ENCODE results near the gene PLAAT3. TPM values are rescaled to one million over a fixed set of nuclear protein-coding genes. Genes with fewer than 3 reads are reported as not detected.
"Not testable (repeated sequence)": the region's sequence is repeated elsewhere in the genome, so short reads cannot be mapped to it uniquely, and the experiment has no call there.

The PLAAT3 gene
- total RNA-seq, 2 donors from 2014 or later: 2.5 to 3.3 TPM

- ATAC-seq (no peak), DNase-seq (no peak)
- Mint-ChIP-seq H3K4me1 (peaks cover 1% of the 10 kb centered on the region), H3K27me3 (no peaks in the 10 kb centered on the region), H3K4me3 (no peak overlapping the region), H3K36me3 (ENCODE audit: low read depth) (peaks cover 2% of the 10 kb centered on the region), H3K27ac (peak overlapping the region; percentile 21)
- H3K9me3 ChIP-seq (ENCODE audit: control insufficient read depth, low read length, poor library complexity, severe bottlenecking): no peaks in the 10 kb centered on the region
These were observed 14.8 kb downstream of the PLAAT3 start for GRCh38 chr11:63599211-63600122.

GRCh38 chr11:63598556-63598955, 15.7 kb downstream of the PLAAT3 start:
- ATAC-seq: no peak

DNA sequence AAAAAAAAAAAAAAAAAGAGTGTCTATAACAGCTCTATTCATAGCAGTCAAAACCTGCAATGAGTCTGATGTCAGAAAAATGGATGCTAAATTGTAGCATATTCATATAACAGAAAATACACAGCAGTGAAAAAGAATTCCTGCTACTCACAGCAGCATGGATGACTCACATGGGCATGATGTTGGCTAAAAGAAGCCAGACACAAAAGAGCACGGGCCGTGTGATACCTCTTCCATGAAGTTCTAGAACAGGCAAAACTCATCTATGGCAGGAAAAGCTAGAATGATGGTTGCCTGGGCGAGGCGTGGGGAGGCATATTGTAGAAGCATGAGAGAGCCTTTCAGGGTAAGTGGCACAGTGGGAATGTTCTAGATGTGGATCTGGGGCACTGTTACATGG, 18.9 kb downstream of the PLAAT3 start:
- Mint-ChIP-seq H3K4me1 (peaks cover 8% of the 10 kb centered on the region), H3K27ac (no peak overlapping the region), H3K27me3 (no peaks in the 10 kb centered on the region), H3K4me3 (no peak overlapping the region), H3K36me3 (ENCODE audit: low read depth) (peaks cover 5% of the 10 kb centered on the region)
- DNase-seq (no peak), ATAC-seq (no peak)
- no peaks in the 10 kb centered on the region for H3K9me3 ChIP-seq (ENCODE audit: control insufficient read depth, low read length, poor library complexity, severe bottlenecking)

More at GRCh38 chr11:63598556-63598955, 15.7 kb downstream of the PLAAT3 start:
- peaks cover 8% of the 10 kb centered on the region for H3K4me1 Mint-ChIP-seq
- peaks cover 2% of the 10 kb centered on the region for H3K36me3 Mint-ChIP-seq (ENCODE audit: low read depth)
- H3K4me3 Mint-ChIP-seq: no peak overlapping the region
- H3K27ac Mint-ChIP-seq: no peak overlapping the region
- no peaks in the 10 kb centered on the region for H3K27me3 Mint-ChIP-seq
- no peaks in the 10 kb centered on the region for H3K9me3 ChIP-seq (ENCODE audit: control insufficient read depth, low read length, poor library complexity, severe bottlenecking)
- no peak for DNase-seq

- H3K4me1 Mint-ChIP-seq: peaks cover 10% of the 10 kb centered on the region
- no peak overlapping the region for H3K4me3 Mint-ChIP-seq
- DNase-seq (no peak), ATAC-seq (no peak)
- H3K27ac Mint-ChIP-seq: peak overlapping the region; percentile 0
- no peaks in the 10 kb centered on the region for H3K27me3 Mint-ChIP-seq
- H3K36me3 Mint-ChIP-seq (ENCODE audit: low read depth): peaks cover 6% of the 10 kb centered on the region
- no peaks in the 10 kb centered on the region for H3K9me3 ChIP-seq (ENCODE audit: control insufficient read depth, low read length, poor library complexity, severe bottlenecking)
These were observed 21.2 kb downstream of the PLAAT3 start for GRCh38 chr11:63592975-63593395.

- ATAC-seq: no peak
- H3K27me3 Mint-ChIP-seq: no peaks in the 10 kb centered on the region
- peak overlapping the region; percentile 1 for H3K4me3 Mint-ChIP-seq
- no peak for DNase-seq
- peaks cover 10% of the 10 kb centered on the region for H3K4me1 Mint-ChIP-seq
- peaks cover 6% of the 10 kb centered on the region for H3K36me3 Mint-ChIP-seq (ENCODE audit: low read depth)
- H3K27ac Mint-ChIP-seq: no peak overlapping the region
- no peaks in the 10 kb centered on the region for H3K9me3 ChIP-seq (ENCODE audit: control insufficient read depth, low read length, poor library complexity, severe bottlenecking)
These were observed 24.0 kb downstream of the PLAAT3 start for GRCh38 chr11:63590024-63590788.

DNA sequence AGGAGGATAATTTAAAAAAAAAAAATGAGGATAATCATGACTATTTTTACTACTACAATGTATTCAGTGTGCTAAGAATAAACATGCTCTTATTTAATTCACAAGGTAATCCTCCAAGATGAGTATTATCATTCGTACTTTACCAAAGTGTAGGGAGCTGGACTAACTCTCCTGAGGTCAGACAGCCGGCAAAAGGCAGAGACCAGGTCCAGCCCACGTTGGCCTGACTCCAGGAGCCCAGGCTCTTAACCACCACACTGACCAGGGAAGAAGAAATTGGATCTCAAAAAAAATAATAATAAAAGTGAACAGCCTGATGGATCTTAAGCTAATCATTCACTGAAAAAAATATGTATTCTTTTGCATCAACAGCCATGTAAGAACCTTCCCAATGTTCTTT, 25.2 kb downstream of the PLAAT3 start:
- H3K4me3 Mint-ChIP-seq: no peak overlapping the region
- H3K27me3 Mint-ChIP-seq: no peaks in the 10 kb centered on the region
- no peak overlapping the region for H3K27ac Mint-ChIP-seq
- H3K4me1 Mint-ChIP-seq: peaks cover 6% of the 10 kb centered on the region
- no peak for ATAC-seq
- H3K36me3 Mint-ChIP-seq (ENCODE audit: low read depth): peaks cover 6% of the 10 kb centered on the region
- H3K9me3 ChIP-seq (ENCODE audit: control insufficient read depth, low read length, poor library complexity, severe bottlenecking): no peaks in the 10 kb centered on the region
- no peak for DNase-seq

- DNase-seq (no peak), ATAC-seq (no peak)
- Mint-ChIP-seq H3K4me1 (peaks cover 10% of the 10 kb centered on the region), H3K27me3 (no peaks in the 10 kb centered on the region), H3K4me3 (no peak overlapping the region), H3K27ac (no peak overlapping the region), H3K36me3 (ENCODE audit: low read depth) (peaks cover 6% of the 10 kb centered on the region)
- no peaks in the 10 kb centered on the region for H3K9me3 ChIP-seq (ENCODE audit: control insufficient read depth, low read length, poor library complexity, severe bottlenecking)
These were observed 27.6 kb downstream of the PLAAT3 start for GRCh38 chr11:63586451-63587166.

DNA sequence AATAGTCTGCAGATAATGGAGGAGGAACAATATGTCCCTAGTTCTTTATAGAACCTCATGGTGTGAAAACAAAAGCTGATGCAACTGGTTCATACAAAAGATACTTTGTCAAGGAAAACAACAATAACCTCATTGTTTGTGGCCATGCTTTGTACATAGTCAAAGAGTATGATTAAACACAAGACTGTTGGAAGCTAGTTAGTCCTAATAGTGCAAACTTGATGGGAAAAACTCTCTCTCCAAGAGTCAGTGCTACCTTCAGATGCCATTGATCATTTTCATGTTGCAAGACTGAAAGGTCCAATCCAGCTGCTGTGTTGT, 30.9 kb downstream of the PLAAT3 start:
- H3K27me3 Mint-ChIP-seq: no peaks in the 10 kb centered on the region
- peaks cover 8% of the 10 kb centered on the region for H3K4me1 Mint-ChIP-seq
- H3K9me3 ChIP-seq (ENCODE audit: control insufficient read depth, low read length, poor library complexity, severe bottlenecking): no peaks in the 10 kb centered on the region
- no peak for DNase-seq
- peak overlapping the region; percentile 44 for H3K27ac Mint-ChIP-seq
- no peaks in the 10 kb centered on the region for H3K36me3 Mint-ChIP-seq (ENCODE audit: low read depth)
- H3K4me3 Mint-ChIP-seq: no peak overlapping the region
- no peak for ATAC-seq

GRCh38 chr11:63581224-63581623, 33.0 kb downstream of the PLAAT3 start:
- not testable (repeated sequence) for H3K27me3 Mint-ChIP-seq; H3K4me1 Mint-ChIP-seq; ATAC-seq; H3K9me3 ChIP-seq (ENCODE audit: control insufficient read depth, low read length, poor library complexity, severe bottlenecking); H3K36me3 Mint-ChIP-seq (ENCODE audit: low read depth); DNase-seq; H3K4me3 Mint-ChIP-seq; H3K27ac Mint-ChIP-seq

DNA sequence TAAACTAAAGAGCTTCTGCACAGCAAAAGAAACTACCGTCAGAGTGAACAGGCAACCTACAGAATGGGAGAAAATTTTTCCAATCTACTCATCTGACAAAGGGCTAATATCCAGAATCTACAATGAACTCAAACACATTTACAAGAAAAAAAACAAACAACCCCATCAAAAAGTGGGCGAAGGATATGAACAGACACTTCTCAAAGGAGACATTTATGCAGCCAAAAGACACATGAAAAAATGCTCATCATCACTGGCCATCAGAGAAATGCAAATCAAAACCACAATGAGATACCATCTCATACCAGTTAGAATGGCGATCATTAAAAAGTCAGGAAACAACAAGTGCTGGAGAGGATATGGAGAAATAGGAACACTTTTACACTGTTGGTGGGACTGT, 35.4 kb downstream of the PLAAT3 start:
- not testable (repeated sequence) for H3K27me3 Mint-ChIP-seq; H3K27ac Mint-ChIP-seq; ATAC-seq; DNase-seq; H3K36me3 Mint-ChIP-seq (ENCODE audit: low read depth); H3K9me3 ChIP-seq (ENCODE audit: control insufficient read depth, low read length, poor library complexity, severe bottlenecking); H3K4me3 Mint-ChIP-seq
- H3K4me1 Mint-ChIP-seq: peaks cover 19% of the 10 kb centered on the region

DNA sequence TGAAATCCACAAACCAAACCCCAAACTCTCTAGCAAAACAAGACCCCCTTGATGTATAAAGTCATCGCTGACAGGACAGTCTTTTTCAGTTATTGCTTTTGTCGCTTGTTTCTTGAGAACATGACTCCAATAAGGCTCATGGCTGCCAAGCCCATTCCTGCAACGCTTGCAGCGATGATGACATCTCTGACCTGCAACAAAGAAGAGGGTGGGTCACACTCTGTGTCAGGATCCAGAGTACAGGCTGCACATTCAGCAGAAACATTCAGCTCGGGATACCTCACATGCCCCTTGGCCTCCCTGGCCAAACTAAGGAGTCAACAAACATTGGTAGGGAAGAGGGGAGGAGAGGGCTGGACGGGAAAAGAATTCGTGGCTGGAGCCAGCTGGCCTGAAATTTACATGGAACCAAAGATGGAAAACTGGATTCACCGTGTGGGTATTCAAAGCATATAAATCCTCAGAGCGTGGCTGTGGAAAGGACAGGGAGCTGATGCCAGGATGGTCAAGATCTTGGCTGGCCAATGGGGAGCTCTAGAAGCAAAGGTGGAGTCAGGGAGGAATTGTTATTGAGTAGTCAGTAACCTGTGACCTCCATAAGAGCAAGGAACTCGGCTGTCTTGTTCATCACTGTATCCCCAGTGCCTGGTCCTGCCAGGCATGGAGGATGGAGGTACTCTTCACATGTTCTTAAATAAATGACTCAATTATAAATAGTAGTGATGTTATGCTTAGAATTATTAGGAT, 39.2 kb downstream of the PLAAT3 start:
- H3K4me1 Mint-ChIP-seq: peaks cover 17% of the 10 kb centered on the region
- H3K9me3 ChIP-seq (ENCODE audit: control insufficient read depth, low read length, poor library complexity, severe bottlenecking): no peaks in the 10 kb centered on the region

GRCh38 chr11:63573881-63574855, 40.1 kb downstream of the PLAAT3 start:
- no peaks in the 10 kb centered on the region for H3K9me3 ChIP-seq (ENCODE audit: control insufficient read depth, low read length, poor library complexity, severe bottlenecking)
- Mint-ChIP-seq H3K27me3 (no peaks in the 10 kb centered on the region), H3K27ac (peak overlapping the region; percentile 83), H3K4me1 (peaks cover 19% of the 10 kb centered on the region), H3K36me3 (ENCODE audit: low read depth) (peaks cover 4% of the 10 kb centered on the region), H3K4me3 (peak overlapping the region; percentile 87)
- ATAC-seq: peak; percentile 70
- no peak for DNase-seq

More for the DNA sequence above, 39.2 kb downstream of the PLAAT3 start:
- Mint-ChIP-seq H3K4me3 (peak overlapping the region; percentile 87), H3K27ac (peak overlapping the region; percentile 83), H3K27me3 (no peaks in the 10 kb centered on the region), H3K36me3 (ENCODE audit: low read depth) (peaks cover 4% of the 10 kb centered on the region)
- ATAC-seq: no peak
- no peak for DNase-seq

Measured in T-helper 17 cell (primary cell).